CD4-positive, alpha-beta T cell treated with Interleukin-4 for 4 hours (primary cell): ENCODE data around the gene NCKAP5.

Source experiments
- DNase-seq: peaks from one replicate; pipeline ENCODE4 v3.0.0-alpha.2; 2020

The NCKAP5 gene

DNA sequence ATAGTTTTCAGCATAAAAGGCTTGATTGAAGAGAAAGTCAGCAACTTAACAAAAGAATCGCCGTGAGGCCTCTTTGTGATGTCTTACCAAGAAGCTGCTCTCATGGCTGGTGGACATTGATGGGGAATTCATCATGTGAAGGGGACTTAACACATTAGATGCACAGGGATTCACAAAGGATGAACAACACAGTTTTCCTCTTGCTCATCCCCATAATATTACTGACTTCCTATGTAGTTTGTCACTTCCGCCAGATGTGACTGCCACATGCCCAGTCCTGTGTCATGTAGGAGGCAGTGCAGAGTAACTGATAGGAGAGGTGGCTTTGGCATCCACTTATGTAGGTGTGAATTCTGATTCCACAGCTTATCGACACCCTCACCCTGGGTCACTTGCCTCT is 665.6 kb downstream of the NCKAP5 start:
- DNase-seq, result no peak

DNA sequence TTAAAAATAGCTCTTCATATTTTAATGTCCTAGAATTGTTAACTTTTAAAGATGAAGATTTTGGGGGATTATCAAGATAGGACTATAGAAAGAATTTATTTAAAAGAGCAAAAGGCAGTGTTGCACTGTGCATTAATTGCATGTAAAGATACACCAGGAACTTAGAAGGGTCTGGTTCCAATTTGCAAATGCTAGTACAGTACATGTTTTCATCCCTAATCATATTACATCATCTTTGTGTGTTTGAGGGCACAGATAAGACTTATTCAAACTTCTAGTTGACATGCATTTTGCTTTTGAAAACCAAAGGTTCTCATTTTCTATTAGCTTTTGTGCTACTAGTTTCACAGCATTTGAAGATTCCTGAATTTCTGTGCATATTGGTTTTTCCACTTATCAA is 666.6 kb downstream of the NCKAP5 start:
- no peak for DNase-seq

DNA sequence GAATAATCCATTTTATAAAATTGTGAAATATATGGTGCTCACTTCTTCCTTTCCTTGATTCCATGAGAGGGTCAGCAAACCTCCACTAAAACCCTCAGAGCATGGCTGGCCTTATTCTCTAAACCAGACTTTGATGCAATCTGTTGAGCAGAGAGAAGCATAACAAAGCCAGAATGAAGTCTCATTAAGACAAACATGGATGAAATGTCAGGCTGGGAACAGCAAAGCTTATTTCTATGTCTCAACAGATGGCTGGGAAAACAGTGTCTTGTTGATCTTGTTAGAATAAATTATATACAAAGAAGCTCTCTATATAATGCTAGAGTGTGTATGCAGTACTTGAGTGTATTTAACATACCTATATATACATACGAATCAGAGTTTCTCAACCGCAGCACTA is 671.2 kb downstream of the NCKAP5 start:
- DNase-seq, result no peak

DNA sequence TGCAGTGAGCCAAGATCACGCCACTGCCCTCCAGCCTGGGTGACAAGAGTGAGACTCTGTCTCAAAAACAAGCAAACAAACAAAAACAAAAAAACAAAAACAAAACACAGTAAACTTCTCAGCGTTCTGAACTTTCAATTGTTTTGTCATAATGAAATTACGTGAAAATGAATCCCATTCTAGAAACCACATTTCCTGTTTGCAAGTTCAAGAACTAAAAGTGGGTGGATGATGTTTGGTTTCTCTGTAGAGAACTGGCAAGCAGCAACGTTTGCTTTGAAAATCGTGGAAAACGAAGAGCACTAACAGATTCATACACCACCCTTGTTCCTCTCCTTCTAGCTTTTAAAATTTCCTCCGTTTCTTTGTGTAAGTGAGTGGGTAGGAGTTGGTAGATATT is 672.2 kb downstream of the NCKAP5 start:
- no peak for DNase-seq

DNA sequence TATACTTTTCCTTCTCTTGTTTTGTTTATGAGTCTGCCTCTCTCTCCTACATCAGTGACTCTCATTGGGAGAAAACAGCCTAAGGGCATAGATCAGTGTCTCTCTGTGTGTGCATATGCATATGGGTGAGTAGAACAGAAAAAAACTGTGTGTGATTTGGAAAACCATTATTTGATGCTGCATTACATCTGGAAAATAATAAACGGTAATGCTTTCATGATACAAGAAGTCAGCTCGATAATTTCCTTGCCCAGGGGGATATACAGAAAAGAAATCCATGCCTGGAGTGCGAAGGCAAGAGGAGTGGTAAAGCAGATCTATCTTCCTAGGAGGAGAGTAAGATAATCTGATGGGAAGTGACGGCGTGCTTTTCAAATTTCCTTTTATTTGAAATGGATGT is 676.8 kb downstream of the NCKAP5 start:
- no peak for DNase-seq

DNA sequence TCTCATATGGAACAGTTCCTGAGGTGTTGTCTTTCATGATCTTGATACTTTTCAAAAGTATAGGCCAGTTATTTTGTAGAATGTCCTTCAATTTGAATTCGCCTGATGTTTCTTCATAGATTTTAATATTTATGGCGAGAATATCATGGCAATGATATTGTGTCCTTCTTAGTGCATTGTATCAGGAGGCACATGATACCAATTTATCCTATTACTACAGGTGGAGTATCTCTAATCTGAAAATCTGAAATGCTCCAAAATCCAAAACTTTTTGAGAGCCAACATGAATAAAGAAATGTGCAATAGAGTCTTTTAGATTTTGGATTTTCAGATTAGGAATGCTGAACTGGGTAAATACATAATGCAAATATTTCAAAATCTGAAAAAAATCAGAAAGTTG is 681.7 kb downstream of the NCKAP5 start:
- DNase-seq, result no peak

DNA sequence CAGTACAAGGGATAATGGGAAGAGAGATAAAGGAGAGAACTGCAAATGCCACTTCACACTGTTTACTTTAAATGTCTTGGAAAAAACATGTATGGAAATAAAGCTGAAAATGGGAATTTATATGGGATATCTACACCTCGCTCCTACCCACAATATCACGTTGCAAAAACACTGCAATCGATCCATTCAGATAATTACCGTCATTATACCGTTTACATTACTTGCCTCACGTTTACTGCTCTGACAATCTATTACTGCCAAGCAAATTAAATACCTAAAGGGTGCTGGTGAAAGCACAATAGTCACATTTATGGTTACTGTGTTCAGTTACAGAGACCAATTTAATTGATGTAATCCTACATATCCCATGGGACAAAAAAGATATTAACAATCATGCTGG is 683.6 kb downstream of the NCKAP5 start:
- DNase-seq, result no peak

DNA sequence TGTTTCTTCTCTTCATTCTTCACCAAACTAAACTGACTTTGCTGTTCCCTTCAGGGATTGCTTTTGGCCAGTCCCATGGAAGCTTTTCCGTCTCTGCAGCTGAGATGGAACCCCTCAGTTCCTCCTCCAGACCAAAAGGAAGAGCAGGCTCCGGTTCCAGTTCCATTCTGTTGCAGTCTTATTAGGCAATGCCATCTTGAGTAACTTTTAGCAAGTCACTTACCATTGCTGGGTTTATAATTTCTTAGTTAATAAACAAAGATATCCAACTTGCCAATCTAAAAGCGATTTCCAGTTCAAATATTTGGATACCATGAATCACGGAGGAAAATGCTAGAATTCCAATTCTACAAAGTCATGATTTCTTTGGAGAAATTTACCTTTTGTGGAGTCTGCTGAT is 684.0 kb downstream of the NCKAP5 start:
- no peak for DNase-seq

DNA sequence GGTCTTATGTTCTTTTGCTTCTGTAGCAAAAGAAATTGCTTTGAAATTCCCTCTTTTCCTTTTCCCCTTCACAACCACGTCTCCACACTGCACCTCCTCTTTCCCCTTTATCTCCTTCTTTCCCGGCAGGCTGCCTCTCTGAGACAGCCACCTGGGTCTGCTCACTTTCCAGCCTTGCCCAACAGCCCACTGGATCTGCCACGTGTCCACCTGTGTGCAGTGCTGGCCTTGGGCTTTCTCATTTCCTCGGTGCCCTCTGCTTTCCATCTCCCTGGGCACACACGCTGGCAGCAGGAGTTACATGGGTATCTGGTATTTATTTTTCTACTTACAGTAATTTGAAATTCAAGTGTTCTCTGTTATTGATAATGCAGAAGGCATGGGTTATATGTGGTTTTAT is 684.8 kb downstream of the NCKAP5 start:
- DNase-seq, result no peak

DNA sequence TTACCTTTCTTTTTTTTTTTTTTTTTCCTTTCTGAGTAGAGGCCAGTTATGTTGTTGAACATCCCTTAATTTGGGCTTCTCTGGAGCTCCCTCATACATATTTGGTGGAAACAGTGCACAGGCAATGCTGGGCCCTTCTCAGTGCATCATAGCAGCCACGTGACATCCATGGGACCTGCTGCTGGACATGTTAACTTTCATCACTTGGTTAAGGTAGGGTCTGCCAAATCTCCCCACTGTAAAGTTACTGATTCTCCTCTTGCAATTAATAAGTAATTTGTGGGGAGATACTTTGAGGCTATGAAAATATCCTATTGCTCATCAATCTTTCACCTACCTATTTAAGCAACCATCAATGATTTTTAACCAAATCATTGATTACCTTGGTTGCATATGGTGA is 686.7 kb downstream of the NCKAP5 start:
- DNase-seq, result no peak

DNA sequence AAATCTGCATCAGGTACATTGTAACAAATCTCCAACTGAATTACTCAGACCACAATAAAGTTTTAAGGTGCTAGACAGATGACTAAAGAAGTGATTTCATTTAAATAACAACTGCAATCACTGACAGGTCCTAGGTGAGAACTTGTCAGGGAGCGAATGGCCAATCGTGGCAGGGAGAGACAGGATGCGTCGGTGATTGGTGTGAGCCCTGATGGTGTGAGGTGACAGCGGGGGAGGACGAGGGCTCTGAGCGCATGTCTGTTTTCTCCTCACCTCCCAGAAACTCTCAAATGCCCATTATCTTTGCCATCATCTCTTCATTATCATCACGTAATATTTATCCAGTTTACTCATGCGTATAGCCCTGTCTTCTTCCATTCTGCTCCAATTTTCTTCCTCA is 690.3 kb downstream of the NCKAP5 start:
- DNase-seq, result no peak

DNA sequence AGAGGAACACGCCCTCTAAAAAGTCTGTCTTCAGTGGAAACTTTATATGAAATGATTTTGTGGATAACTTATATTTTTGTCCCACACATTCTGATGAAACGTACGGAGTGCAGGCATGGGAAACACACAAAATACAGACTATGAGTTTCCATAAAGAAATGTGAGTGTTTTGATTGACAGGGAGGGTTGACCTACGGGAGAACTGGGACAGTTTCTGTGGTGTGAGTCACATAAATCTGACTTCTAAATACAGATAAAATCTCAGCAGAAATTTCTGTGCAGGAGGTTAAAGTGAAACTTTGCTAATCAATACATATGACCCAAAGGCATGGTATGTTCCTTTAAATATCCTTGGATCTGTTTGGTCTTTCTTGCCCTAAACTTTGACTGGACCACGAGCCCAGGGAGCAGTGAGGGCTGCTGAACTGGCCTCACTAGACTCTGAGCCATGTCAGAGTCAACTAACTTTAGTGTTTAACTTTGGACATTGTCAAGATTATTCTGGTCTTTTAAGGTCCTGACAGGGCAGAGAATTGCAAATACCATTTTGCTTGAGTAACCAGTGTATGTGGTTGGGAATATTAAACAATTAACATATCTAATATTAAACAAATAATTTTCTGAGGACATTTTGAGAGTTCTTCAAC is 691.4 kb downstream of the NCKAP5 start:
- no peak for DNase-seq

DNA sequence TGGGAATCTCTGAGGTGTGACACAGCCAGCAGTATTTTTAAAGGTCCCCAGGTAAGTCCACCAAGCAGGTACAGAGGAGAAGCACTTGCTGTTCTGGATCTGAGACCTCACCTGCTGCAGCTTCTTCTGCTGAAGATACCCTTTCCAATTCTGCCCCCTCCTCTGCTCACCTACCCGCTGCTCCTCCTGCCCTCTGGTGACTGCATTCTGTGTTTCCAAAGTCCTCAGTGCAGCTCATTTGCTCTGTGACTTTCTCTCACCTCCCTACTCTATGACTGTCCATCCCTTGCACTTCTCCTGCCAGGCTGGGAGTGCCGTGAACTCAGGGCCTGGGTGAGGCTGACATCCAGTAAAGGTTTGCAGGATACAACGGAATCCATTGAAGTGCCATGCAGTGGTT is 693.1 kb downstream of the NCKAP5 start:
- DNase-seq, result no peak

DNA sequence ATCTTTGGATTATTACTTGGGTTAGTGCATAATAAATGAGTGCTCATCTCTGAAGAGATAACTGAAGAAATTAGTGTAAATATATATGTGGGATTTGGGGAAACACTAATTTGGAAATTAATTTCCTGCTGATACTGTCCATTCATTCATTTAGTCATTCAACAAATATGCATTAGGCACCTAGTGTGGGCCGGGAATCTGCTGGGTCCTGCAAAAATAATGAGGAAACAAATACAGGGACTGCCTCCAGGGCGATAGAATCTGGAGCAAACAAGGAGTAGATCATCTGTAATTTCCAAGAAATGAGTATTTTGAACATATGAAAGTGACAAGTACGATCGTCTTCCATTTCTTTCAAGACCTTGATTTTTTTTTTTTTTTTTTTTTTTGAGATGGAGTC is 694.5 kb downstream of the NCKAP5 start:
- DNase-seq, result no peak

DNA sequence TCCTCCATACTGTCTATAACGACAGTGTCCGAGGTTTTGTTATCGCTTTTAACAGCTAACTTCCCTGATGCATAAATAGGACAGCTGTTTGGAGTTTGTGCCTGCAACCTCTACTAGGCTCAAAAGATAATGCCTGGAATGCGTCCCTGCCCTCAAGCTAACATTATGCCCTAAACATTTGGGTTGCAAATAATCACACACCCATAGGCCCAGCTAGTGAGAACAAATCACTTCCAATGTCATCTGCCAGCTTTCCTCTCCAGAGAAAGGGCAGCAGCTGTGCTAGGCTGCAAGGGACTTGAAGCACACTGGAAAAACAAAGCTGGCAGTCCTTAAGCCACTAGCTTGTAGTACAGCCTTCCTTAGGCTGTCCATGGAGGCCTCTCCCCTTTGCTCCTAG is 696.4 kb downstream of the NCKAP5 start:
- no peak for DNase-seq

DNA sequence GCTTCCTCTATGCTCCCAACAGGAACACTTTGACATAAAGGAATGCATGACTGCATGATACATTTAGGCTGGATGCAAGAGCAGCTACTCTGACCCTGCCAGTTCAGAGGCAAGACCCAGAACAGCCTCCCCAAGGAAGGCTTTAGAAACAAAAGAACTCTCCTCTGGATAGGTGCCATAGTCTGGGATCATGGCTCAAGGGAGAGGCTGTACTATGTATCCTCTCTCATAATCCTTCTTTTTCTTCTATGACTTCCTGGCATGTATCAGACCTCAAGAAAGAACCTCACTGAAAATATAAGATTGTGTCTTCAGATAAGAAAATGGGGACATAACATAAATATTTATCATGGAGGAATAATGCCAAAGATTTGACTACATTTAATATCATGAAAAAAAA is 704.3 kb downstream of the NCKAP5 start:
- DNase-seq, result no peak

DNA sequence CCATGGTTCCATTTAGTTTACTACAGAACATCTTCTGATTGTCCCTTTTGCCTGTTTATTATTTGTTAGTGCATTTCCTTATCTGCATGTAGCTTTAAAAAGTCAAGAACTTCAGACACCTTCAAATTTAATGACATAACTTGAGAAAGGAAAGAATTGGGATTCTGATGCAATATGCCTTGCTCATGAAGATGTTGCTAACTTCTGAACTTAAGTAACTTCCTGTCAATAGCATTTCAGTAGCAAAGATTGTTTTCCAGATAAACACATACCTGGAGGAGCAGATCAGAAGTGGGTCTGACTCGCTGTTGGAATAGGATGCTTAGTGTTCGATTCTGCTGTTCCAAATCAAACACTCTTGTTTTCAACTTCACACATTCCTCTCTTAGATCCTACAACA is 708.0 kb downstream of the NCKAP5 start:
- no peak for DNase-seq

DNA sequence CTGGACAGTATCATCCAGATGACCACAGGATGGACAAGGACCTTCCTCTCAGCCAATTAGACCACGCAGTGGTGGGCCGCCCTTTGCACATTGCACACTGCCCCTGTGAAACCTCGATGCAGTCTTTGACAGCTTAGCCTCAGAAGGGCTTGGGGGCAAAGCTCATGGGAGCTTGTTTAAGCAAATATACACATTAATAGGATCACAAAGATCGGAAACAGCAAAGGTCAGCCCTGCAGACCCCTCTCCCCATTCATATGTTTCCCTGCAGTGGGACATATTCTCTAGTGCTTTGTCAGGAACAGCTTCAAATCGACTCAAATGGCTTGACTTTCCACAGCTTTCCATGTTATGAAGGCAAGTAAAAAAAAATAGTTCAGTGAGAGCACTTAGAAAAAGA is 708.7 kb downstream of the NCKAP5 start:
- DNase-seq, result no peak

DNA sequence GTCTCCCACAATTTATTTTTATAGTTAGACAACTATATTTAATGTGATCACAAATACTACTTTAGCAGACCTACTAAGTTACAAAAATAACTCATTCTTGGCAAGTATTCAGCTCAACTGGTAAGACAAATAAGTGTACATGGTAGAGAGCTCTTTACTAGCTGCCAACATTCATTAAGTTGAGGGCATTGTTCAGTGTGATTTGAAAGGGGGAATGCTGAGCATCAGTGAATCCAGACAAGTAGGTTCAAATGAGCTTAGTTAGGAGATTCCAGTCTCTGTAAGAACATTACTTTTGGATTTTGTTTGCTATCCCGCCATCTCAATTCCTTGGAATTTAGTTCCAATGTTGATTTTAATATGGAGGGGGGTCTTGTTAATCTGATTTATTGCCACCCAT is 710.9 kb downstream of the NCKAP5 start:
- DNase-seq, result no peak

DNA sequence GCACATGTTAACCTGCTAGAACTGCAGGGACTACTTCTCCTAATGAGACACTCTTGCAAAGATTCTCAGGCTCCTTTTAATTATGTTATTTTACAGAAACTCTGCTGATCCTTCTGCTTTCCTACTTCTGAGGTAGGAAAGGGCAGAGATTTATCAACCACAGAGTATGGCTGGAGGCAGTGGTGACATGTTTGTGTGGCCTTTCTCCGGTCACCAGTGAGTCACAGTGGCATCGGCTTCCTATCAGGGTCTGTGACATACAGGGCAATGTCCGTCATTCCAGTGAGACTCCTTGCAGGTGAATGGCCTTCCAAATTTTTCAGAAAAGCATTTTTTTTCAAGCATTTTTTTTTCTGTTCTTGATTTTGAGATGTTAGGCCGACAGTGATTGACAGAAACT is 717.6 kb downstream of the NCKAP5 start:
- no peak for DNase-seq

DNA sequence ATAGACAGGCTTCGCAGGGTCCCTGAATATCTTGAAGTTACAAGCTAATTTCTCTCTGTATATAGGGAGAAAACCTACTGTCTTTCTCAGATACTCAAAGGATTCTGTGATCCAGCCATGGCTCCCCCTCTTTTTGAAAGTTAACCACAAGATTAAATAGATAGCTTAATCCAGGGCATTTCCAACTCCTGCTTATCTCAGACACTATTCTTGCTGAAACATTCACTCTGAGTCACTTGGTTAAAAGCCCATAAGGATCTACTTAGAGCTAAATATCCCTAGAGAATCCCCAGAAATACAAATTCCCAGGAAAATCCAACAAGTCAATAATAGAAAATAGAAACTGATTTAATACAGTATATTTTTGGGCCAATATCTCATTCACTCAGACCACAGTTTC is 719.1 kb downstream of the NCKAP5 start:
- no peak for DNase-seq

DNA sequence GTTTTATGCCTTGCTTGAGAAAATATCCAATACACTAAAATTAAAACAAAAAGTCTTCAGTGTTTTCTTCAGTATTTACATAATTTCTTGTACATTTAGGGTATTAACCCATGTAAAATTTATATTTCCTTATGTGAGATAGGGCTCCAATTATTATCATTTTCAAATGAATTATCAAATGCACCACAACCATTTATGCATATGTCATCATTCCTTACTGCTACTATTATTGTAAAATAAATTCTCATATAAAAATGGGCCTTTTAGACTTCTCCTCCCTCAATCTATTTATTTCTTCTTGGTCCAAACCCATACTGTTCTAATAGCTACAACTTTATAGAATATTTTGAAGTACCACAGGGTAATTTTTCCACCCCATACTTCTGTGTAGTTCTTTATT is 722.9 kb downstream of the NCKAP5 start:
- DNase-seq, result no peak

DNA sequence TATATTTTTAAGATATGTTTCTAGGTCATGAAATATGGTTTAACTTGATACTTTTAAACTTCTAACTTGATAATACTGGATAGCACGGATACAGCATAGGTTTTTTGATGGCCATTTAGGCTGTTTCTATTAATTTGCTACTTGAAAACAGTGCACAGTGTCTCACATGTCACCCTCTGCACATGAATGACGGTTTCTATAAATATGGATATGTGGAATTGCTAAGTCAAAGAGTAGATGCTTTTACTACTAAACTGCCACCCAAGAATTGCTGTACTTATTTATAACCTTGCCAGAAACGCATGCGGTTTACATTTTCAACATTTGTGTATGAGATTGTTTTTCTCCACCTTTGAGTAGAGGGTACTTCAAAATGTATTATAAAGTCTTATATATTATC is 723.7 kb downstream of the NCKAP5 start:
- DNase-seq, result no peak

DNA sequence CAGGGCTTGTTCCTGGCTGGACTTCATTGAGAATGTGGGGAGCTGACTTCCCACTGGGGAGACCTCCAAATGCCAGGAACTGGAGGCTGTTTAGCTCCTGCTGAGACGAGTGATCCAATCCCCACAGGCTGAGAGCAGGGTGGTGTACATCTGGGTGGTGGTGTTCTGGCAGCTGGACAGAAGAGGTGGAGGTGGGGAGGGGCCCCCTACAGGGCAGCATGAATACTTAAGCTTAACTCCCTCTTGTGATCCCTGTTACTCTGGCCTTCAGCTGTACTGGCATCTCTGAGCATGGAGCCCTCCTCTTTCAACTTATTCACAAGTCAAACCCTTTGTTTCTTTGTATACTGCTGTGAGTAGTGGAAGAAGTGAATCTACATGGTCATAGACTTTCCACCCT is 730.5 kb downstream of the NCKAP5 start:
- DNase-seq, result no peak

DNA sequence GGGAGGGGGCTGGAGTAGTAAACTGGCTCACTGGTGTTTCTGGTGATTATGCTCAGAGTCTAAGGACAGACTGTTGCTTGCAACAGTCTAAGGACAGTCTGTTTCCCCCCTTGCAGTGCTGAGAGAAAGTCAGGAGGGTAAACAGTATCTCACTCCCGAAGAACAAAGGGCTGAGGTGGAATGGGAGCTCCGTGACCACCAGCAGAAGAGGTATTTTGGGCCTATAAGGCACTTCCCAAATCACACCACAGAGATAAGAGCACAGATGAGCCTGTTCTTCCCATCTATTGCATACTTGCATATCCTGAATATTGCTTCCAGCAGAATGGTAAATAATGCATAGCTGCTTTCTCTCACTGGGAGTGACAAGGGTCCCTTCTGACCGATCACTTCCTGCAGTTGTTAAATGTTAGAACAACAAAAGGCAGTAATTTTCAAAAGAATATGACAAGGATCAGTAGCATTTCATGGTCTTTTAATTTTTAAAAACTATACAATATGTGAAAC is 737.9 kb downstream of the NCKAP5 start:
- DNase-seq, result no peak

DNA sequence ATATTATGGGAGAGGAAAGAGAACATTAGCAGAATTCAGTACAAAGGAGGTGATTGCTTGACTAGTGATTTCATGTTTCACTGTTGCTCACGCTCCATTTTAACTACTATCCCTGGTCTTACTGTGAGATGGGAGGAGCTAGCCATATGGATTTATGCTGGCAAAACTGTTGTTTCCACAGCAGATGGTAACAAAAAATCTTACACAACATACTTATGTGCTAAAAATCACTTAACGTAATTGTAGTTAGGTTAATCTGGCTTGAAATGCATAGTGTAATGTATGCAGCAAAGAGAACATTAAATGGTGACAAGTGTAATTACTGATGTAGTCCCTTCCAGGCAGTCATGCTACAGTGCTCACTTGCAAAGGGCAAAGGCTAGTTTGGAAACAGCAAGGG is 742.7 kb downstream of the NCKAP5 start:
- no peak for DNase-seq
